Natural killer cell treated with Interleukin-12 subunit alpha and Interleukin-12 subunit beta and Interleukin-15 and Interleukin-18, amount 100 ng/mL, for 72 hours (primary cell): ENCODE results near the gene BICRA. TPM values are rescaled to one million over a fixed set of nuclear protein-coding genes. Genes with fewer than 3 reads are reported as not detected.
"Not testable (repeated sequence)": the region's sequence is repeated elsewhere in the genome, so short reads cannot be mapped to it uniquely, and the experiment has no call there.

Source experiments
- ATAC-seq, 2 donors: fragments of 150-1000 bp; cut with Tn5 transposase in 1 of 2; sonication (Bioruptor Pico), chemical (Tn5 transposase) in 1 of 2; 2 replicates each; pipeline ENCODE4 v1.10.0; 2021
- DNase-seq: peaks from one replicate; pipeline ENCODE4 v3.0.0; 2022; ENCODE audit warnings: low spot score
- H3K27ac Mint-ChIP-seq, 2 donors: 1 replicate in 1 of 2; 2 replicates in 1 of 2; pipeline ENCODE4 v1.8.0; 2022; ENCODE audit warnings: mixed read lengths in 2 of 2, mild to moderate bottlenecking in 1 of 2, moderate library complexity in 1 of 2
- H3K27me3 Mint-ChIP-seq, 2 donors: 1 replicate in 1 of 2; 2 replicates in 1 of 2; pipeline ENCODE4 v1.8.0; 2022; ENCODE audit warnings: mixed read lengths in 2 of 2
- H3K36me3 Mint-ChIP-seq: one replicate; pipeline ENCODE4 v1.8.0; 2022; ENCODE audit warnings: mixed read lengths
- H3K4me1 Mint-ChIP-seq, 2 donors: 1 replicate in 1 of 2; 2 replicates in 1 of 2; pipeline ENCODE4 v1.8.0; 2022; ENCODE audit warnings: low read depth in 2 of 2, mixed read lengths in 2 of 2, mild to moderate bottlenecking in 1 of 2
- H3K4me3 Mint-ChIP-seq: one replicate; pipeline ENCODE4 v1.8.0; 2022; ENCODE audit warnings: mixed read lengths
- H3K9me3 Mint-ChIP-seq: 2 replicates; pipeline ENCODE4 v1.8.0; 2022; ENCODE audit warnings: mixed read lengths
- total RNA-seq, 2 donors: library from RNA; stranded (reverse); gene quantifications; one replicate each; pipeline ENCODE4 v1.2.3, GENCODE V29; 2022

The BICRA gene
- total RNA-seq, 2 donors from 2014 or later = 14.4 to 17.5 TPM

- DNase-seq, H3K4me1 Mint-ChIP-seq, ATAC-seq, H3K36me3 Mint-ChIP-seq, H3K27ac Mint-ChIP-seq, H3K9me3 Mint-ChIP-seq, H3K4me3 Mint-ChIP-seq: not testable (repeated sequence)
- H3K27me3 Mint-ChIP-seq = peaks cover 23 to 26% of the 10 kb centered on the region in 2 donors
Measured at GRCh38 chr19:47718415-47719046, 109.6 kb downstream of the BICRA start.

GRCh38 chr19:47719047-47719859 is 110.3 kb downstream of the BICRA start:
- Mint-ChIP-seq H3K27ac (no peak overlapping the region), H3K4me1 (no peaks in the 10 kb centered on the region), H3K9me3 (no peaks in the 10 kb centered on the region), H3K36me3 (no peaks in the 10 kb centered on the region), H3K4me3 (no peak overlapping the region), H3K27me3 (peaks cover 17 to 19% of the 10 kb centered on the region in 2 donors)
- ATAC-seq = peak; percentile 15 to 43
- no peak for DNase-seq

- ATAC-seq (no peak), DNase-seq (no peak)
- Mint-ChIP-seq H3K27ac (no peak overlapping the region), H3K27me3 (peaks cover 11 to 17% of the 10 kb centered on the region in 2 donors), H3K4me1 (no peaks in the 10 kb centered on the region), H3K9me3 (no peaks in the 10 kb centered on the region), H3K36me3 (no peaks in the 10 kb centered on the region), H3K4me3 (no peak overlapping the region)
Measured at GRCh38 chr19:47720669-47721422, 111.9 kb downstream of the BICRA start.

- no peak for DNase-seq
- peaks cover 20 to 25% of the 10 kb centered on the region in 2 donors for H3K27me3 Mint-ChIP-seq
- no peak overlapping the region for H3K4me3 Mint-ChIP-seq
- H3K36me3 Mint-ChIP-seq = no peaks in the 10 kb centered on the region
- H3K27ac Mint-ChIP-seq = no peak overlapping the region
- no peaks in the 10 kb centered on the region for H3K4me1 Mint-ChIP-seq
- H3K9me3 Mint-ChIP-seq = no peaks in the 10 kb centered on the region
- ATAC-seq = no peak
Measured at GRCh38 chr19:47723581-47723940, 114.6 kb downstream of the BICRA start.

GRCh38 chr19:47725759-47726401 is 116.9 kb downstream of the BICRA start:
- Mint-ChIP-seq H3K27me3 (peaks cover 30 to 39% of the 10 kb centered on the region in 2 donors), H3K4me3 (no peak overlapping the region), H3K27ac (no peak overlapping the region), H3K9me3 (no peaks in the 10 kb centered on the region), H3K4me1 (peaks cover 11 to 12% of the 10 kb centered on the region in 2 donors), H3K36me3 (no peaks in the 10 kb centered on the region)
- ATAC-seq (no peak), DNase-seq (no peak)

GRCh38 chr19:47726467-47726866 is 117.5 kb downstream of the BICRA start:
- H3K4me1 Mint-ChIP-seq = peaks cover 11 to 12% of the 10 kb centered on the region in 2 donors
- no peak overlapping the region for H3K4me3 Mint-ChIP-seq
- no peaks in the 10 kb centered on the region for H3K9me3 Mint-ChIP-seq
- no peaks in the 10 kb centered on the region for H3K36me3 Mint-ChIP-seq
- no peak overlapping the region for H3K27ac Mint-ChIP-seq
- ATAC-seq = no peak
- H3K27me3 Mint-ChIP-seq = peaks cover 32 to 41% of the 10 kb centered on the region in 2 donors
- no peak for DNase-seq

GRCh38 chr19:47728295-47728694 is 119.4 kb downstream of the BICRA start:
- not testable (repeated sequence) for H3K4me3 Mint-ChIP-seq, H3K27ac Mint-ChIP-seq, H3K36me3 Mint-ChIP-seq, ATAC-seq, DNase-seq, H3K9me3 Mint-ChIP-seq
- Mint-ChIP-seq H3K27me3 (peaks cover 32 to 41% of the 10 kb centered on the region in 2 donors), H3K4me1 (peaks cover 11 to 12% of the 10 kb centered on the region in 2 donors)

GRCh38 chr19:47729468-47729798 is 120.5 kb downstream of the BICRA start:
- no peaks in the 10 kb centered on the region for H3K9me3 Mint-ChIP-seq
- ATAC-seq (peak in 1 of 2 donors; percentile 11), DNase-seq (no peak)
- H3K27me3 Mint-ChIP-seq = peaks cover 36 to 51% of the 10 kb centered on the region in 2 donors
- no peak overlapping the region for H3K27ac Mint-ChIP-seq
- peak overlapping the region; percentile 58 for H3K4me3 Mint-ChIP-seq
- peaks cover 11 to 12% of the 10 kb centered on the region in 2 donors for H3K4me1 Mint-ChIP-seq
- no peaks in the 10 kb centered on the region for H3K36me3 Mint-ChIP-seq

GRCh38 chr19:47729799-47730520 is 121.0 kb downstream of the BICRA start:
- Mint-ChIP-seq H3K9me3 (no peaks in the 10 kb centered on the region), H3K27ac (no peak overlapping the region), H3K36me3 (no peaks in the 10 kb centered on the region), H3K4me1 (peaks cover 11 to 12% of the 10 kb centered on the region in 2 donors), H3K27me3 (peaks cover 35 to 51% of the 10 kb centered on the region in 2 donors), H3K4me3 (peak overlapping the region; percentile 58)
- ATAC-seq (peak; percentile 74 to 78), DNase-seq (no peak)

GRCh38 chr19:47730521-47730889 is 121.6 kb downstream of the BICRA start:
- Mint-ChIP-seq H3K4me1 (peaks cover 11 to 12% of the 10 kb centered on the region in 2 donors), H3K9me3 (no peaks in the 10 kb centered on the region), H3K27me3 (peaks cover 35 to 51% of the 10 kb centered on the region in 2 donors), H3K36me3 (no peaks in the 10 kb centered on the region), H3K27ac (no peak overlapping the region), H3K4me3 (no peak overlapping the region)
- DNase-seq (no peak), ATAC-seq (peak in 1 of 2 donors; percentile 15)

GRCh38 chr19:47730910-47731309 is 122.0 kb downstream of the BICRA start:
- Mint-ChIP-seq H3K36me3 (no peaks in the 10 kb centered on the region), H3K4me1 (peaks cover 11 to 12% of the 10 kb centered on the region in 2 donors), H3K4me3 (no peak overlapping the region), H3K27ac (no peak overlapping the region), H3K9me3 (no peaks in the 10 kb centered on the region), H3K27me3 (peaks cover 35 to 51% of the 10 kb centered on the region in 2 donors)
- no peak for DNase-seq
- ATAC-seq = no peak

- DNase-seq = no peak
- no peaks in the 10 kb centered on the region for H3K9me3 Mint-ChIP-seq
- H3K36me3 Mint-ChIP-seq = no peaks in the 10 kb centered on the region
- peaks cover 0 to 5% of the 10 kb centered on the region in 2 donors for H3K4me1 Mint-ChIP-seq
- H3K27me3 Mint-ChIP-seq = peaks cover 15 to 19% of the 10 kb centered on the region in 2 donors
- peak in 1 of 2 donors; percentile 11 for ATAC-seq
- H3K27ac Mint-ChIP-seq = no peak overlapping the region
- H3K4me3 Mint-ChIP-seq = no peak overlapping the region
Measured at GRCh38 chr19:47735131-47735530, 126.2 kb downstream of the BICRA start.
